ENCODE results near the gene LAT.
"Not testable (repeated sequence)": the region's sequence is repeated elsewhere in the genome, so short reads cannot be mapped to it uniquely, and the experiment has no call there.

LAT gene

GRCh38 chr16:28984619-28985135 is at the start of gene LAT:
Gene LAT, plus strand, starts transcription at chr16:28985052. Its CDS starts 366 bp downstream, at chr16:28985418.
- DNase-seq = no peak

- DNase-seq = no peak
These were observed 49.5 kb upstream of the LAT start for GRCh38 chr16:28935346-28935745.

GRCh38 chr16:28935924-28936783 is 48.7 kb upstream of the LAT start:
- DNase-seq = no peak

GRCh38 chr16:28936784-28937155 is 48.1 kb upstream of the LAT start:
- no peak for DNase-seq

GRCh38 chr16:28937222-28937876 is 47.5 kb upstream of the LAT start:
- DNase-seq = no peak

GRCh38 chr16:28938721-28939120 is 46.1 kb upstream of the LAT start:
- DNase-seq = no peak

- not testable (repeated sequence) for DNase-seq
These were observed 45.0 kb upstream of the LAT start for GRCh38 chr16:28939825-28940224.

- no peak for DNase-seq
These were observed 41.6 kb upstream of the LAT start for GRCh38 chr16:28943281-28943680.

GRCh38 chr16:28946681-28947080 is 38.2 kb upstream of the LAT start:
- DNase-seq = no peak

GRCh38 chr16:28950648-28951409 is 34.0 kb upstream of the LAT start, which contains the start of gene NFATC2IP:
Gene NFATC2IP, plus strand, starts transcription at chr16:28950937. Its CDS starts 75 bp downstream, at chr16:28951012.
- peak; percentile 99 for DNase-seq

GRCh38 chr16:28951410-28951943 is 33.4 kb upstream of the LAT start:
- no peak for DNase-seq

- DNase-seq = no peak
These were observed 26.6 kb upstream of the LAT start for GRCh38 chr16:28958216-28958615.

- no peak for DNase-seq
These were observed 26.0 kb upstream of the LAT start for GRCh38 chr16:28958836-28959235.

- DNase-seq = no peak
These were observed 20.8 kb upstream of the LAT start for GRCh38 chr16:28964072-28964471.

- DNase-seq = no peak
These were observed 20.4 kb upstream of the LAT start for GRCh38 chr16:28964496-28964895.

- DNase-seq = no peak
These were observed 17.7 kb upstream of the LAT start for GRCh38 chr16:28967156-28967555.

GRCh38 chr16:28969696-28970095 is 15.2 kb upstream of the LAT start:
- not testable (repeated sequence) for DNase-seq

GRCh38 chr16:28974007-28974436 is 10.8 kb upstream of the LAT start:
- peak; percentile 39 for DNase-seq

- DNase-seq = peak; percentile 97
These were observed 10.3 kb upstream of the LAT start, which contains the start of gene SPNS1 for GRCh38 chr16:28974437-28975157. Gene SPNS1, plus strand, starts transcription at chr16:28974778. Its CDS starts 374 bp downstream, at chr16:28975152.

- no peak for DNase-seq
These were observed 9.7 kb upstream of the LAT start for GRCh38 chr16:28975158-28975599.

GRCh38 chr16:28977703-28978662 is 6.9 kb upstream of the LAT start:
- DNase-seq = no peak

All from COR-L47 (cell line).